Bronchial epithelial cell (primary cell): ENCODE data around the gene NKAP. TPM values are rescaled to one million over a fixed set of nuclear protein-coding genes. Genes with fewer than 3 reads are reported as not detected.
"Not testable (repeated sequence)": the region's sequence is repeated elsewhere in the genome, so short reads cannot be mapped to it uniquely, and the experiment has no call there.

ENCODE experiments used
- DNase-seq: peaks from one replicate; pipeline ENCODE4 v3.0.0-alpha.2; 2010; ENCODE audit warnings: low read depth
- FAIRE-seq: peaks from 2 replicates; lab custom pipeline; 2011; peaks lifted over from hg19 to GRCh38; lab: Jason Lieb, UNC
- H3K27me3 ChIP-seq: 2 replicates; pipeline ENCODE4 v1.5.1; 2011; ENCODE audit warnings: low read length; ENCODE audit not compliant: control insufficient read depth, insufficient read depth
- H3K36me3 ChIP-seq: 2 replicates; pipeline ENCODE4 v1.5.1; 2011; ENCODE audit warnings: low read length; ENCODE audit not compliant: control insufficient read depth, insufficient read depth
- H3K4me3 ChIP-seq: 2 replicates; pipeline ENCODE4 v1.5.1; 2011; ENCODE audit warnings: mild to moderate bottlenecking, low read depth, low read length, control low read depth
- CTCF ChIP-seq: IDR thresholded peaks from 2 replicates; pipeline ENCODE4 v1.5.1; 2011; ENCODE audit warnings: mild to moderate bottlenecking, moderate library complexity, low read length, control low read depth, inconsistent platforms; ENCODE audit not compliant: insufficient read depth, severe bottlenecking
- total RNA-seq: library from RNA; depleted of rRNA; stranded (reverse); fragments of >200 nt; gene quantifications from 2 replicates; pipeline ENCODE4 v1.2.1, GENCODE V29; 2014

The NKAP gene
- total RNA-seq, 1 donor from 2014 or later, result 3.4 TPM

- DNase-seq (peak; percentile 22), FAIRE-seq (no peak)
- Histone ChIP-seq H3K4me3 (peak overlapping the region; percentile 60), H3K27me3 (no peaks in the 10 kb centered on the region), H3K36me3 (no peaks in the 10 kb centered on the region)
- TF ChIP-seq CTCF, result no peak
Measured at GRCh38 chrX:119942831-119943184, 743 bp downstream of the NKAP start.

- TF ChIP-seq CTCF, result no peak
- Histone ChIP-seq H3K4me3 (peak overlapping the region; percentile 60), H3K27me3 (no peaks in the 10 kb centered on the region), H3K36me3 (no peaks in the 10 kb centered on the region)
- DNase-seq (no peak), FAIRE-seq (no peak)
Measured at GRCh38 chrX:119942173-119942819, 1.3 kb downstream of the NKAP start.

GRCh38 chrX:119941336-119941735 lies 2.2 kb downstream of the NKAP start:
- TF ChIP-seq CTCF, result no peak
- Histone ChIP-seq H3K36me3 (no peaks in the 10 kb centered on the region), H3K4me3 (no peak overlapping the region), H3K27me3 (no peaks in the 10 kb centered on the region)
- FAIRE-seq (no peak), DNase-seq (no peak)

GRCh38 chrX:119935215-119935874 lies 8.2 kb downstream of the NKAP start:
- Histone ChIP-seq H3K36me3 (peaks cover 2% of the 10 kb centered on the region), H3K4me3 (no peak overlapping the region), H3K27me3 (no peaks in the 10 kb centered on the region)
- no peak for DNase-seq
- no peak for TF ChIP-seq CTCF
- FAIRE-seq, result no peak

GRCh38 chrX:119922391-119922790 lies 21.2 kb downstream of the NKAP start:
- not testable (repeated sequence) for FAIRE-seq

GRCh38 chrX:119919835-119920585 lies 23.5 kb downstream of the NKAP start:
- no peak for FAIRE-seq
- no peak overlapping the region for H3K4me3 ChIP-seq

More at GRCh38 chrX:119922391-119922790, 21.2 kb downstream of the NKAP start:
- not testable (repeated sequence) for H3K4me3 ChIP-seq, DNase-seq, H3K27me3 ChIP-seq, H3K36me3 ChIP-seq

More at GRCh38 chrX:119919835-119920585, 23.5 kb downstream of the NKAP start:
- TF ChIP-seq CTCF, result no peak
- DNase-seq, result no peak
- Histone ChIP-seq H3K27me3 (no peaks in the 10 kb centered on the region), H3K36me3 (no peaks in the 10 kb centered on the region)
